Hematopoietic multipotent progenitor cell treated with erythropoietin and hydrocortisone succinate and interleukin-3 and kit ligand, for 17 days (in vitro differentiated cells): Measurements from ENCODE around the gene RBFOX2.

Experiments
- DNase-seq: peaks from one replicate; pipeline ENCODE4 v3.0.0-alpha.2; 2015; ENCODE audit warnings: low spot score

RBFOX2 gene

DNA sequence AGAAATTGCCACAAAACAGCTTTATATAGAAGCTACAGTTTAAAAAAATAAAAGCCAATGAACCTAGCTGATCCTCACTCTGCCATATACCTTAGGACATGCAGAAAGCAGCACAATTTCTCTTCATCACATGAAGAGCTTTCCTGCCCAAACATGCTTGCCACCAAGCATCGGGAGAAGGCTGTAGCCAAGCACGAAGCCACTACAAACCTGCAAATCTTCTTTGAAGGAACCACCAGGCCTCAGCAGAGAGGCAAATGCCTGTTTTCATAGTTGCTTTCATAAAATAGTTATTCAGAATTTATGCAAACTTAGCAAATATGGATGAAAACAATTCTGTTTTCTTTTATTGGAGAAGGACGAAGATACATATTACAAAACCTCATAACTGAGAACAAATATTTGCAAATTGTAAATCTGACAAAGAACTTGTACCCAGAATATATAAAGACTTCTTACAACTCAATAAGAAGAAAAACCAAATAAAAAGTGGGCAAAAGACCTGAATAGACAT, 100.3 kb downstream of the RBFOX2 start:
- no peak for DNase-seq

DNA sequence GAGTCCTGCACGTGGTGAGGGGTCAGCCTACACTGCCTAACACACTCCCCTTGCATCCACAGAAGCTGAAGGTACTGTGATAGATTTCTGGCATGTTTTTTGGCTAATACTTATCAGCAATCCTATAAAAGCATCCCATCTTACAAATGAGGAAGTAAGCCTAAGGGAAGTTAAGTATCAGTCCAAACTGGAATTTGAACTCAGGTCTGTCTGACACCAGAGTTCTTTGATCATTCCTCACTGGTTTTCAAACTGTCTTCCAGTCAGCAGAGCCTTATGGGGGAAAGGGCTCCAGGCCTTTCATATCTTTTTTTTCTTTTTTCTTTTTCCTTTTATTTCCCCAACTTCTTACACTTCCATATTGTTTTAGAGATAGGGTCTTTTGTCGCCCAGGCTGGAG, 105.6 kb downstream of the RBFOX2 start:
- no peak for DNase-seq

DNA sequence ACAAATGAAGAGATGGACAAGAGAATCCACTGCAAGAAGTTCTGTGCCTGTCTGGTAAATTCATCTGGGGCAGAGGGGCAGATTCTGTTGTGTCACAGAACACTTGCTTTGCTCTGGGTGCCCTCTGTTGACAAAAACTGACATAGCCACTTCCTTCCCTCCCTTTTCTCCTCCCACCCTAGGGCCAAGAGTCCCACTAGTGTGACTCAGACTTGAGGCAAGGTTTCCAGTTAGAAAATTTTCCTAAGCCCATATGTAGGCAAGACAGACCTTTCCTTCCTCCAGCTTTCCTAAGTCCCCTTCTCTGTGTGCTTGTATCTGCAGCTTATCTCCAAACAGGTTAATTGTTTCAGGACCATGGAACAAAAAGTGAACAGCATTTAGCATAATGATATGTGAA, 106.8 kb downstream of the RBFOX2 start:
- DNase-seq, result no peak

DNA sequence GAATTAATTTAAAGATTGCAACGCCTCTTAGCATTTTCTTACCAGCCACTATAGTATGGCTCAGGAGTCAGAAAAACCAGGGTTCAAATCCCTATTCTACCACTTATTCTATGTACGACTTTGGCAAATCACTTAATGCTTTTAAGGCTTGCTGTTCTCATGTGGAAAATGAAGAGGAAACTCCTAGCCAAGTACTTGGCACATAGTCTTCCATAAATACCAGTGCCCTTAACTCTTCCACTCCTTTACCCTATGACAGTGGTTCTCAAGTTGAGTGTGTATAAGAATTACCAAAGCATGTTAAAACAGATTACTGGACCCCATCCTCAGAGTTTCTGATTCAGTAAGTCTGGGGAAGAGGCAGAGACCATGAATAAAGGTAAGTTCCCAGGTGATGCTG, 107.6 kb downstream of the RBFOX2 start:
- no peak for DNase-seq

DNA sequence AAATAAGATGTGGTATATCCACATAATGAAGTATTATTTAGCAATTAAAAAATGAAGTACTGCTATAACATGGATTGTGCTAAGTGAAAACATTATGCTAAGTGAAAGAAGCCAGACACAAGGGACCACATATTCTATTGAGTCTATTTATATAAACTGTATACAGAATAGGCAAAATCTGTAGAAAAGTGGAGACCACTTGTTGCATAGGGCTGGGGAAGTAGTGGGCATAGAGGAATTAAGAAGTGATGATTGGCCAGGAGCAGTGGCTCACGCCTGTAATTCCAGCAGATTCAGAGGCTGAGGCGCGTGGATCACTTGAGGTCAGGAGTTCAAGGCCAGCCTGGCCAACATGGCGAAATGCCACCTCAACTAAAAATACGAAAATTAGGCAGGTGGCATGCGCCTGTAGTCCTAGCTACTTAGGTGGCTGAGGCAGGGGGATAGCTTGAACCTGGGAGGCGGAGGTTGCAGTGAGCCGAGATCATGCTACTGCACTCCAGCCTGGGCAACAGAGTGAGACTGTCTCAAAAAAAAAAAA, 109.6 kb downstream of the RBFOX2 start:
- no peak for DNase-seq

DNA sequence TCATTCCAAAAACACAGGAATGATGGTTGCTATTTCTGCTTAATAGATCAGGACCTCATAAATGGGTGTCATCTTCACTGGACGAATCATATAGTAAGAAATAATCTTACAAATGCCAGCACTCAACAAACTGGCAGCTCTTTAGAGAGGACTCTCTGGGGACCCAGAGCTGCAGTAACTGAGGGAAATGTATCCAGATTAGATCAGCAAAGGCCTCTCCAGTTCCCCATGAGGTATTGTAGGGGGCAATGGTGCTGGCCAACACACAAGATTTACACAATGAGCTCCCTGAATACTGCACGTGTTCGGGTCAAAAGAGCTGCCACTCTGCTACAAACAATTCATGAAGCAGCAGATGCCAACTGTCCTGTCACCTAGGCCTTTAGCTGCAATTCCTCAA, 110.2 kb downstream of the RBFOX2 start:
- no peak for DNase-seq

DNA sequence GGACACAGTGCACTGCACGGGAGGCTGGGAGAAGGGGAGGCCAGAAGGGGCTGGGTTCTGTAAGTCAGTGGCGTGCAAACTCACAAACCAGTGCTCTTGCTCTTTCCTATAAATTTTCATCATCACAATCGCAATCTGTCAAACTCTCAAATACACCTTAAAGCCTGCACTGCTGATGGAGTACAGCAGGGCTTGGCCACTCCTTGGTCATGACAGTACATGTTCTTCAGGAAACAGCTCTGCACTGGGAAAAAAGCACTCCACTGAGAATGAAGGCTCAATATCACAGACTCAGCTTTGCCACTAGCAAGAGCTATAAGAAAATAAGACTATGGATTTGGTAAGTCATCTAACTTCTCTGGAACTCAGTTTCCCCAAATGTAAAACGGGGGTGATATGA, 111.0 kb downstream of the RBFOX2 start:
- no peak for DNase-seq

DNA sequence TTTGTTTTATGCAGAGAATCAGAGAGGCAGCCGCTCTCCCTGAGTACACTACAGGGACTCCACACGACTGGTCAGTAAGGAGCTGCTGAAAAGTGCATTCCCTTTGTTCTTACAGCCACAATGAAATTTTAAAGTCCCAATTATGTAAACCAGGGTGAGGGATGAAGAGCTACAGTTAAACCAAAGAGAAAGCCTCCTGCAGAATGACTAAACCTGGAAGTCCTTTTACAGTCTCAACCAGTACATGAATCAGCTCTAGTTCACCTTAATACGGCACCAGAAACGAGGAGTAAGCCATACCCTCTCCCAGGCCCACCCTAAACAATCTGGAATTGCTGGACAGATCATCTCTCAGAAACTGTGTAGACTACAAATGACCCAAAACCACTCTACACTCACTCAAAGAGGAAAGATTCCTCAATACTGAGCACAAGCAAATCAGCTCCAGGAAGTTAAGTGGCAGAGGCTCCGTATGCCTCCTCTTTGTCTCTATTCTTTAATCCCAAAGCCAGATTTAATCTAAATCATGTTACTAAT, 113.1 kb downstream of the RBFOX2 start:
- DNase-seq, result no peak

DNA sequence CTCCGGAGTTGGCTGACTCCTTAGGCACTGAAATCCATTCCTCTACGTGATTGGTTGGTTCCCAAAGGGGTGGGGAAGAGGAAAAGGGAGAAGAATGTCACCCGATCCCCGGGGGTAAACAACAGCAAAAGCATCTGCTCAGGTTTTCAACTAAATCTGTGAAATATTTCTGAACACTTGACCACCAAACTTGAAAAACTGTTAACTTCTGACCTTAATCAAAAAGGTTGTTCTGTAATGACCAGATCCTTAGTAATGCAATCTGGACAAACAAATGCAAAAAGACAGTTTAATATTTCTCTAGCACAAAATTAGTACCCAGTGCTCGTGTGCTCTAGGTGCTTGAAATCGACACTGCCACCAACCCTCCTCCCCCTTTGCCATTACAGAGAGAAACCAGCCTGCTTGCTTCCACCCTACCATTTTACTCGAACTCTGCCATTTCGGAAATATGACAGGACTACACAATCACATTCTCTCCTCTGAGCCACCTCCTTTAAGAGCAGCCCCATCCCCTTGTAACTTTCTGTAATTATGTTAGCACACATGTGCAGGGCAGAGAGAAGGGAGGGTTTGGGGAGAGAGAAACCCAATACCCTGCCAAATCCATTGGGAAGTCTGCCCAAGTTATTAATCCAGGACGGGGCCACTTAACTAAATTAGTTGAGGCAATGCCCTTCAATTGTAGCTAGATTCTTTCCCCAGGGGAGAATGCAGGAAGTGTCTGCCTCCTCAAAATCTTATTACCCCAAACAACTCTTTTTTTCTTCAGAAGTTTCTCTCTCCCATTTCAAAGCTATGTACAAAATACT, 113.8 kb downstream of the RBFOX2 start:
- no peak for DNase-seq

DNA sequence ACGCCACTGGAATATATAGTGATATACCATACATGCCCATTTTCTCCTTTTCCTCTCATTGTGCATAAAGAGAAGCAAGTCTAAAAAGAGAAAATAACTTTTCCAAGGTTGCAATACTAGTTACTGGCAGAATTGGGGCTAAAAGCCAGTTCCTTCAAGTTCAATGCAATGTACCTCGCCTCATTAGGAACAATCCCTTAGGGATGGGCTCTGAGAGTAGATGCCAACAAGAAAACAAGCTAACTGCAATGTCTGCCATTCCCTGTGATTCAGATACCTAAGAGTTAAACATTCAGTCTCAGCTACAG, 114.3 kb downstream of the RBFOX2 start:
- DNase-seq, result no peak

DNA sequence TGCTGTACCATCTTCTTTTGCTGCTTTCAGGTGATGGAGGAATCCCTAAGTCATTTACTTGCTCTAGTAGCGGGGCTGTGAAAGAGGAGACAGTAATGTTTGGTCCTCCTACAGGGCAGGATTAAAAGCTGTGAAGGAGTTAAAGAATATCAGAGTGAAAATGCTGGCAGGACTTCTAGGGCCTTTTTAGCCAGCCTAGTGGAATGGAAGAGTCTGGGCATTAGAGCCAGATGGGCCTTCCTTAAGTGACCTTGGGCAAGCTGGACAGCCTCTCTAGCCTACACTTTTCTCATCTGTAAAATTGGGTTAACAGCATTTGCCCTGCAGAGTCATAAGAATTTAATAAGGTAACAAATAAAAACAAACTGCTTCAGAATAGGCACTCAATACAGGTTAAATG, 114.7 kb downstream of the RBFOX2 start:
- no peak for DNase-seq

DNA sequence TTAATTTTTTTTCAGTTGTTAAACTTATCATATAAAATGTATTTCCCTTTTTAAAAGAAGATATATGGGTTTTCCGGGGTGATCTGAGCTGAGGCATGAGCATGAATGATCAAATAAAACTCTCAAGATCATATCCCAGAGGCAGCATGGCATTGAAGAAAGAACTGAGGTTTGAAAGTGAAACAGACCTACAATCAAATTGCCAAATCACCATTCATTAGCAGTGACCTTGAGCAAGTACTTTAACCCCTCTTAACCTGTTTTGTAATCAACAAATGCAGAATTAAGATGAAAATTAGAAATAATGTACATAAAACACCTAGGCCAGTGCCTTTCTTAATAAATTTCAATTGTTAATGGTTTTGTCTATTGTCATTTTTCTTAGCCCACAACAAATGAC, 116.0 kb downstream of the RBFOX2 start:
- DNase-seq, result no peak

DNA sequence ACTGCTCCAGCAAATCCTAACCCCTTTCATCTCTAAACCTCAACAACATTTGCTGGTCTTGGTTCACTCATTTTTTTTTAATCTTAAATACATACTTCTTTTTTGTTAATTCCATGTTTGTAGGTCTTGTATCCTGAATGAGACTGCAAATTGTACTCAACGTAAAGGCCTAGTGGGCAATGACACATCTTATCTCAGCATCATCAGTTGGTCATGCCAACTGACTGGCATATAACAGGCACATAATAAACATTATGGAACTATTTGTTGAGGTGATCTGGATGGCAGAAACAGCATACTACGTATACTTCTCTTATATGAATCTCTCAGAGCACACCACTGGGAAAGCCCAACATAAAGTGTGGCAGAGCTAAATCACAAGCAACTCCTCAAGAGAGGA, 116.7 kb downstream of the RBFOX2 start:
- DNase-seq, result no peak

DNA sequence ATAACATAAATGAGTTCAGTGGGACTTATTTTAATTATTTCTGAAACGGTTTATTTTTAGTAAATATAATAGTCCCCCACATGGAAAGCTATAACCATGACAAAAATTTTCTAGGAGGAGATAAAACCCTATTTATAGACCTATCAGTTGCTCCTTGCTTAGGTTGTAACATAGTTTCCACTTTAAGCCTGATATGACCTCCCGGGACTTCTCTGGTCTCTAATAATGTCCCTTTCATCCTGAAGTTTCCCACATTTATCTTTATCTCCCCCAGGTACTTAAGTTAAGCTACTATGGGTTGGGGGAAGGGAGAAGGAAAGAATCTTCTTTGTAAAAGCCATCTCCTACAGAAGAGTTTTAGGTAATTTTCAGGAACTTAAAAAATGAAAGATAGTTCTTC, 117.7 kb downstream of the RBFOX2 start:
- DNase-seq, result no peak

DNA sequence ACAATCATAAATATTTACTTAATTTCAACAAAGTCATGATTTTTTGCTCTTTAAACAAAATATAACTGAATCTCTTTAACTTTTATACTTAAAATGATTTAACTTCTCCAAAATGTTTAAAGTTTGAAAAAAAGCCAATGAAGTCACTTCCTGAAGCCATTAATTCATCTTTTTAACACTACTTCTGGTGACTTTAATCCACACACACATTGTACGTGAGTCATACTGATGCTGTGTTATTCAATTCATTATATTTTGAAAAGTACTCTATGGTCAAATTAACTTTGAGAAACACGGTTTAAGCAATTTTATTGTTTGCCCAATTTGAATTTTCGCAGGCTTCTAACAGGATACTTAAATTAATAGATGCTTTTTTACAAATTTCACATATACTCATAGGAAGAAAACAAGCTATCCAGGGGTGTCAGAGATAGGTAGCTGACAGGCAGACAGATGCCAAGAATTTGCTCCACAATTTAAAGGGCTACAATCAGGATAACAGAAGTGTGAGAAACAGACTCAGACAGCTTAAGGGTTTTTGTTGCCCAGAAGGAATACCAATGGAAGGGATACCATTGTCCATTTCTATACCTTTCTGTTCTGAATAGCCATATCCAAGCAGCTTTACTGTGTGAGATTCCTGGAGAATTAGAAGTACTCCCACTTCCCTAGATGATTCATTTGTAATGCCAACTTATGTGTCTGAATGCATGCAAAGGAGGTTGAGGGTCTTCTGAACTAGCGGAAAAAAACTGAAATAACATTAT, 118.4 kb downstream of the RBFOX2 start:
- DNase-seq, result no peak

DNA sequence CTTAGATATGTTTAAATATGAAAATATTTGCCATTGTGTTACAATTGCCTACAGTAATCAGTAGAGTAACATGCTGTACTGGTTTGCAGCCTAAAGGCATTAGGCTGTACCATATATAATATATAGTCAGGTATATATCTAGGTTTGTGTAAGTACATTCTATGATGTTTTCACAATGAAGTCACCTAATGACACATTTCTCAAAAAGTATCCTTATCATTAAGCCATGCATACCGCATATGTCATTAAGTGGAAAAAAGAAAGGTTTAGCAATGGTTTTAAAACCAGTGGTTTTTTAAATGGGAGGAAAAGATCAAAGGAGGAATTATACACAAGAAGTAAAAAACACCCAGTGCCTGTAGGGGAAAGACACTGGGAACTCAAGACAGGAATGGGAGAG, 122.7 kb downstream of the RBFOX2 start:
- DNase-seq, result no peak

DNA sequence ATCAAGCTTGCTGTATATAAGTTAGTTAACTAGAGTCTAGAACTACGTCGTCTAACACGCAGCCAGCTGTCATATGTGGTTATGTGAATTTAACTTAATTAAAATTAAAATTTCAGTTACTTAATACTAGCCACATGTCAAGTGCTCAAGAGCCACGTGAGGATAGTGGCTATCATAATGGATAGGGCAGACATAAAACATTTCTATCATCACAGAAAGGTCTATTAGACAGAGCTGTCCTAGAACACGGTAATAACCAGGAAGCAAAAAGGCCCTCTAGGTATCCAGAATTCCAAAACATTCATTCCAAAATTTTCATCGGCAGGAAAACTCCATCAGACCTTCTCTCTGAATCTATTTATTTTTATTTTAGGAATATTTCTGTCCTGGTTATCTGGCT, 123.9 kb downstream of the RBFOX2 start:
- no peak for DNase-seq

DNA sequence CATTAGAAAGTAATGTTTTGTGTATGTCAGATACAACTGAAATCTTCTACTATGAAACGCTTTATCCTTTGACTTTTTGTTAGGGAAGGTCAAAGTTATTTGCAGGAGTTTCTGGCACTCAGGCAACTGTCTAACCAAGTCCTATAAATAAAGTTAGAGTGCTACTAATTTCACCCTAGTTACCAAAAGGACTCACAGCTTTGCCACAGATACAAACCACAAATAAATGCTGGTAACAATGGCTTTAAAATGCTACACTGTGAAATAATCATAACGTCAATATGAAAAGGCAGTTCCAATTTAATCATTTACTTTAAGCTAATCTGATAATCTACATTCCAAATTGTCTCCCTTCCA, 124.3 kb downstream of the RBFOX2 start:
- no peak for DNase-seq

DNA sequence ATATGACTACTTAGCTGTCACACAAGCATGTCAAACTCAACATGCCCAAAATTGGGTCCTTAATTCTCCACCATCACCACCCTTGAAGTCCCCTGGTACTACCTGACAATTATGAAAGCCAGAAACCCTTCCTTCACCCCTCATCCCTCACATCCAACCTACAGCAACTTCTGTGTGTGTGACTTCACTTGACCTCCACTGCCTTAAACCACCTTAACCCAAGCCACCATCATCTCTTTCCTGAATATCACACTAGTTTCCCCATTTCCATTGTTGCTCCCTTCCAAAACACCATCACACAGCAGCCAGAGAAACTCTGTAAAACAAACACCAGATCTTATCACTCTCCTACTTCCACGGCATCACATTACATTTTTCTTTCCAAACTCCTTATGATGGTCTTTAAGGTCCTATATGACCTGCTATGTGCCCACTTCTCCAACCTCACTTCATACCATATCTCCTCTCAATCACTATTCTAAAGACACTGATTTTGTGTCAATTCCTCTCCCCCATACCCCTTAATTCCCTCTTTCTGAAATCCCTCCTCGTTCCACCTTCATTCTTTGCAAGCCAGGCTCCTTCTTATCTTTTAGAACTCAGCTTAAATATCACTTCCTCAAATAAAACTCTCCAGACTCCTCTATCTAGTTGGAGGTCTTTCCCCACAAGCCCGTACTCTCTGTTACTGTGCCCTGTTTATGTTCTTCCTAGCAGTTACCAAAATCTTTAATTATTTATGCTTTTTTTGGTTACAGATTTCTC, 124.9 kb downstream of the RBFOX2 start:
- DNase-seq, result no peak

DNA sequence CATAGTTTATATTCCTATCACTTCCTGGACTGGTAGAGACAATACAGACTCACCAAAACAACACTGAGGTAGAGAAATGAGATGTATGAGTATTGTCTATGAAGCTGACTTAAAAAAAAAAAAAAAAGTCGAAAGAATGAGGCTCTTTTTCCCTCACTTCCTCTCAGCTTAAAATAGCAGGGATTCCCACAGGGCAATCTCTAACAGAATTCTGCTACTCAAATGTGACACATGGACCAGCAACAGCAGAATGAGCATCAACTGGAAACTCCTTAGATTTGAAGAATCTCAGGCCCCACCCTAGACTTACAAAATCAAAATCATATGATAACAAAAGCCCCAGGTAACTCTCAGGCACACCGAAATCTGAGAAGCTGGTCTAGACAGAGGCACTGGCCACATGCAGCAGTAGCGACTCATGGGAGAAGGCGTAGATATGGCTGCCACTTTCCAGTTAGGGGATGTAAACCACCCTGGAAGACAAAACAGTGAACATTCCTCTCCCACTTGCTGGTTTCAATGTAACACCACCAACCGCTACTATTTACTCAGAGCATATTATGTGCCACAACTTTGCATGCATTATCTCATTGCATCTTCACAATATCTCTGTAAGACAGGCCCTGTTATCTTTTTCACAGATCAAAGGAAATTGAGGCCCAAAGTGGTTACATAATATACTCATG, 128.0 kb downstream of the RBFOX2 start:
- DNase-seq, result no peak

DNA sequence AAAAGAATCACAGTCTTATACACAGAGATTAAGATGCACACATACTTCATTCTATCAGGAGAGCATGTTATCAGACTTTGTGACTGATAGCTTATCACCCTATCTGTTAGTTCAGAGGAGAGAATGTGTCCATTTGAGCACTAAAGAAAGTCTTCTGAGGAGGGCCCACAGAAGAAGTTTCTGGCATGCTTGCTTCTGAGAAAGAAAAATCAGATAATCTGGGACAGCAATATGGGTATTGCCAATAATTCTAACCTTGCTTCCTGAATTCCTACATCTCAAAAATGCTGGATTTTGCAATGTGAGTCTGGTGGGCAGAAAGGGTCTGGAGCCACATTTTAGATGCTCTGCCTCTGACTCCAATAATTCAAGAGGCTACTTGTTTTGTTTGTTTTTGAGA, 128.9 kb downstream of the RBFOX2 start:
- DNase-seq, result no peak
